Measurements from ENCODE around the gene FBLN7. TPM values are rescaled to one million over a fixed set of nuclear protein-coding genes. Genes with fewer than 3 reads are reported as not detected.

The FBLN7 gene
- total RNA-seq, 1 experiment from 2014 or later, result 0.07 TPM

DNA sequence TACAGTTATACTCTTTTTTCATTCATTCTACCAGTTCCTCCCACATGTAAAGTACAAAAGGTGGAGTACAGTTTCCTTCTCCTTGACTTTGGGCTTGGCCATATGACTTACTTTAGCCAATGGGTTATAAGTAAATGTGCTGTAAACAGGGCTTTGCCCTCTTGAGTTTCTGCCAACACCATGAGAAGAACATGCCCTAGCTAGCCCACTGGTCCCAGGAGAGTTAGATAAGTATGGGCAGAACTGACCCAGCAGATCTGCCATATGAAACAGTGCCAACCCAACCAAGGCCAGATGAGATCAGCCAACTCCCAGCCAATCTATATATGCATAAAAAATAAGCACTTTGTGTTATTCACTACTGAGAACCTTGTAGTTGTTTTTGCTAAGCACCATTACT, 91.2 kb downstream of the FBLN7 start:
- no peaks in the 10 kb centered on the region for H4K20me1 ChIP-seq (ENCODE audit: insufficient read depth, low read depth, low read length)
- peaks cover 70% of the 10 kb centered on the region for H3K36me3 ChIP-seq (ENCODE audit: insufficient read depth, low read length)
- H3K4me2 ChIP-seq (ENCODE audit: low read depth, low read length, poor library complexity, severe bottlenecking), result no peak overlapping the region
- DNase-seq, result no peak
- H3K9me3 ChIP-seq (ENCODE audit: low read length), result no peaks in the 10 kb centered on the region
- no peaks in the 10 kb centered on the region for H3K27me3 ChIP-seq (ENCODE audit: low read length)
- peaks cover 43% of the 10 kb centered on the region for H3K79me2 ChIP-seq (ENCODE audit: low read length)
- no peaks in the 10 kb centered on the region for H3K9me2 ChIP-seq (replicated peaks; ENCODE audit: insufficient read depth, low read length)
- no peaks in the 10 kb centered on the region for H3K4me1 ChIP-seq (ENCODE audit: low read length)
- no peak overlapping the region for H3K9ac ChIP-seq (ENCODE audit: low read length)
- H3K4me3 ChIP-seq (ENCODE audit: low read length), result no peak overlapping the region
- H3K27ac ChIP-seq (ENCODE audit: low read length), result no peak overlapping the region
- no peak overlapping the region for H2AFZ ChIP-seq (ENCODE audit: low read length)

DNA sequence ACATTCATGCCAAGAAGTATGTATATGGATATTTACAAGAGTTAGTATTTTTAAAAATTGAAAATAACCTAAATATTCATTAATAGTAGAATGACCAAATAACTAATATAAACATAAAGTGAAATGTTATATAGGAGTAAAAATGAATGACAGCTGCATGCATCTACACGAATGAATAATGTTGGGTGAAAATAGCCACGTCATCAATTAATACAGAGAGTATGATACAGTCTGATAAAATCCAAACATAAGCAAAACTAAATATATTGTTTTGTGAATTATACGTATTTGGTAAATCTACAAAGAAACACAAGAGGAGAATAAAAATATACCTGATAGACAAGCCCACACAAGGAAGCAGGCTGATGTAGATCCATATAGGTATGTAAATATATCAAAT, 92.2 kb downstream of the FBLN7 start:
- Histone ChIP-seq H3K36me3 (ENCODE audit: insufficient read depth, low read length) (peaks cover 64% of the 10 kb centered on the region), H3K4me3 (ENCODE audit: low read length) (no peak overlapping the region), H3K4me1 (ENCODE audit: low read length) (no peaks in the 10 kb centered on the region), H4K20me1 (ENCODE audit: insufficient read depth, low read depth, low read length) (no peaks in the 10 kb centered on the region), H3K27me3 (ENCODE audit: low read length) (no peaks in the 10 kb centered on the region), H3K79me2 (ENCODE audit: low read length) (peaks cover 39% of the 10 kb centered on the region), H3K4me2 (ENCODE audit: low read depth, low read length, poor library complexity, severe bottlenecking) (no peak overlapping the region), H3K9me2 (replicated peaks; ENCODE audit: insufficient read depth, low read length) (no peaks in the 10 kb centered on the region), H2AFZ (ENCODE audit: low read length) (no peak overlapping the region), H3K27ac (ENCODE audit: low read length) (no peak overlapping the region), H3K9me3 (ENCODE audit: low read length) (no peaks in the 10 kb centered on the region), H3K9ac (ENCODE audit: low read length) (no peak overlapping the region)
- no peak for DNase-seq

Other genes starting within 250 kb of the FBLN7 start
- not detected in 2 replicates for gene MERTK, start 239.8 kb upstream of the FBLN7 start, total RNA-seq (2014; rRNA removed; shearing (Covaris generic); ENCODE audit: low replicate concordance)
- 12.8 and 25.5 TPM in 2 replicates for gene TMEM87B, start 83.1 kb upstream of the FBLN7 start, total RNA-seq (2014; rRNA removed; shearing (Covaris generic); ENCODE audit: low replicate concordance)
- gene ZC3H8, start 116.7 kb downstream of the FBLN7 start, total RNA-seq (2014; rRNA removed; shearing (Covaris generic); ENCODE audit: low replicate concordance), result 25.7 and 33.0 TPM in 2 replicates
- 2.9 and 3.0 TPM in 2 replicates for gene ZC3H6, start 137.2 kb downstream of the FBLN7 start, total RNA-seq (2014; rRNA removed; shearing (Covaris generic); ENCODE audit: low replicate concordance)